Measurements from ENCODE around the gene IAH1. TPM values are rescaled to one million over a fixed set of nuclear protein-coding genes. Genes with fewer than 3 reads are reported as not detected.
A peak's percentile ranks its signal among the peaks of the same experiment; 100 is the strongest.

The IAH1 gene
- total RNA-seq = 52.7 TPM
- 97.0 TPM for polyA plus RNA-seq (ENCODE audit: insufficient read depth, low read depth, low replicate concordance)
- long read RNA-seq, donor 1, transcript IAH1-215 (6 exons, 1,266 nt) = major isoform, 17 of 19 reads
- long read RNA-seq, donor 1, partial matches to known transcripts = 0 of 19 reads
- long read RNA-seq, donor 1, other reads (novel, unspliced or antisense) = 0 of 19 reads
- long read RNA-seq, donor 2, transcript IAH1-215 (6 exons, 1,266 nt) = major isoform, 11 of 75 reads
- long read RNA-seq, donor 2, partial matches to known transcripts = 60 of 75 reads
- long read RNA-seq, donor 2, other reads (novel, unspliced or antisense) = 0 of 75 reads
- long read RNA-seq, donor 3, transcript IAH1-215 (6 exons, 1,266 nt) = major isoform, 10 of 23 reads
- long read RNA-seq, donor 3, partial matches to known transcripts = 0 of 23 reads
- long read RNA-seq, donor 3, other reads (novel, unspliced or antisense) = 11 of 23 reads
- long read RNA-seq, donor 4, transcript IAH1-215 (6 exons, 1,266 nt) = major isoform, 13 of 15 reads
- long read RNA-seq, donor 4, partial matches to known transcripts = 0 of 15 reads
- long read RNA-seq, donor 4, other reads (novel, unspliced or antisense) = 0 of 15 reads
- long read RNA-seq, donor 5, partial matches to known transcripts = 0 of 3 reads
- long read RNA-seq, donor 5, other reads (novel, unspliced or antisense) = 0 of 3 reads
- long read RNA-seq, donor 6, transcript IAH1-215 (6 exons, 1,266 nt) = major isoform, 30 of 72 reads
- long read RNA-seq, donor 6, partial matches to known transcripts = 36 of 72 reads
- long read RNA-seq, donor 6, other reads (novel, unspliced or antisense) = 0 of 72 reads
- long read RNA-seq, donor 7, transcript IAH1-215 (6 exons, 1,266 nt) = major isoform, 16 of 26 reads
- long read RNA-seq, donor 7, partial matches to known transcripts = 1 of 26 reads
- long read RNA-seq, donor 7, other reads (novel, unspliced or antisense) = 5 of 26 reads
- long read RNA-seq, donor 8, transcript IAH1-215 (6 exons, 1,266 nt) = major isoform, 18 of 27 reads
- long read RNA-seq, donor 8, partial matches to known transcripts = 5 of 27 reads
- long read RNA-seq, donor 8, other reads (novel, unspliced or antisense) = 0 of 27 reads
- long read RNA-seq, donor 9, transcript IAH1-215 (6 exons, 1,266 nt) = major isoform, 9 of 11 reads
- long read RNA-seq, donor 9, partial matches to known transcripts = 0 of 11 reads
- long read RNA-seq, donor 9, other reads (novel, unspliced or antisense) = 0 of 11 reads
- long read RNA-seq, donor 10, transcript IAH1-202 (5 exons, 2,137 nt) = minor isoform, 6 of 18 reads
- long read RNA-seq, donor 10, transcript IAH1-215 (6 exons, 1,266 nt) = major isoform, 12 of 18 reads
- long read RNA-seq, donor 10, partial matches to known transcripts = 0 of 18 reads
- long read RNA-seq, donor 10, other reads (novel, unspliced or antisense) = 0 of 18 reads

GRCh38 chr2:9474361-9475057, at the start of gene IAH1:
IAH1 (plus strand) TSS chr2:9474551; CDS start chr2:9474567, 16 bp downstream.
- intact Hi-C loops (cut with DNase I) = no loop called here
- H3K4me3 ChIP-seq (ENCODE audit: low read length in 3 of 3) = peak within 1 kb of the TSS; percentile 70 to 97 (median 84)
- H3K9ac ChIP-seq (ENCODE audit: low read length in 3 of 3) = peak within 1 kb of the TSS; percentile 70 to 94 (median 78)
- FAIRE-seq (no peak), DNase-seq (peak; percentile 38 to 87 (median 58))
- TF ChIP-seq CTCF (IDR thresholded peaks at IDR 0.05; ENCODE audit: borderline replicate concordance, extremely low read depth, insufficient read depth) = no peak
- peaks cover 0 to 8% (median 0%) of the 10 kb centered on the region in 3 donors for H3K4me1 ChIP-seq (ENCODE audit: control insufficient read depth in 2 of 3, insufficient read depth in 2 of 3, low read depth in 1 of 3, low read length in 3 of 3)
- H3K9me3 ChIP-seq (ENCODE audit: control insufficient read depth in 2 of 3, insufficient read depth in 1 of 3, low read length in 3 of 3) = no peaks in the 10 kb centered on the region
- H3K27ac ChIP-seq (ENCODE audit: low read depth in 2 of 2, low read length in 2 of 2) = peak within 1 kb of the TSS; percentile 67 to 76
- no peaks in the 10 kb centered on the region for H3K27me3 ChIP-seq (ENCODE audit: control insufficient read depth, insufficient read depth, low read length)
- peaks cover 0 to 10% (median 6%) of the 10 kb centered on the region in 3 donors for H3K36me3 ChIP-seq (ENCODE audit: control insufficient read depth in 2 of 3, insufficient read depth in 3 of 3, low read length in 3 of 3)

GRCh38 chr2:9428965-9429577, 45.3 kb upstream of the IAH1 start:
- intact Hi-C loops (cut with DNase I) = no loop called here
- Histone ChIP-seq H3K9me3 (ENCODE audit: control insufficient read depth in 2 of 3, insufficient read depth in 1 of 3, low read length in 3 of 3) (no peaks in the 10 kb centered on the region), H3K9ac (ENCODE audit: low read length in 3 of 3) (no peak overlapping the region), H3K4me1 (ENCODE audit: control insufficient read depth in 2 of 3, insufficient read depth in 2 of 3, low read depth in 1 of 3, low read length in 3 of 3) (peaks cover 3 to 9% (median 3%) of the 10 kb centered on the region in 3 donors), H3K36me3 (ENCODE audit: control insufficient read depth in 2 of 3, insufficient read depth in 3 of 3, low read length in 3 of 3) (peaks cover 8 to 20% (median 11%) of the 10 kb centered on the region in 3 donors), H3K27me3 (ENCODE audit: control insufficient read depth, insufficient read depth, low read length) (no peaks in the 10 kb centered on the region), H3K4me3 (ENCODE audit: low read length in 3 of 3) (no peak overlapping the region), H3K27ac (ENCODE audit: low read depth in 2 of 2, low read length in 2 of 2) (no peak overlapping the region)
- no peak for FAIRE-seq
- no peak for TF ChIP-seq CTCF (IDR thresholded peaks at IDR 0.05; ENCODE audit: borderline replicate concordance, extremely low read depth, insufficient read depth)
- no peak for DNase-seq
